RCC 7860 (cell line): Measurements from ENCODE around the gene FIBIN.
"Not testable (repeated sequence)": the region's sequence is repeated elsewhere in the genome, so short reads cannot be mapped to it uniquely, and the experiment has no call there.

Experiments
- DNase-seq: peaks from one replicate; pipeline ENCODE4 v3.0.0-alpha.2; 2015; ENCODE audit warnings: low spot score
- FAIRE-seq: peaks from 2 replicates; lab custom pipeline; 2012; peaks lifted over from hg19 to GRCh38; lab: Jason Lieb, UNC

Gene FIBIN

DNA sequence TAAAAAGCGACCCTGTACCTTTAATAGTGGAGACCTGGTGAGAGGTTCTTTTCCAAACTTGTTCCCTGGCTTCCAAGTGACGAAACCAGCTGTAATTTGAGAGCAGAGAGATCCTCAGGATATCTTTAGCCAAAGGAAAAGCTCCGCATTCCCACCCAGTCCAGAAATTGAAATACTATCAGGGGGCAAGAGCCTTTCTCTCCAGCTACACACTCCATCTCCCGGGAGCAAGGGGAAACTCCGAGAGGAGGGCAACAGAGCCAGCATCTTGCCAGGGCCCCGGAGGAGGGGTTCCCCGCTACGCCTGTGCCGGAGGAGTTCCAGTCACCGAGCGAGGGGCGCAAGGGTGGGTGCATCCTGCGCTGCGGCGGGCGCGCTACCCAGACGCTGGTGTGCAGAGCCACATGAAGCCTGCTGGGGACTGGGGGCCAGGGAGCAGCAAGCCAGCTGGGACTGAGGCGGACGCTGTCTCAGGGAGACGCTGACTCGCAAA, at the start of gene FIBIN:
Gene FIBIN, plus strand, starts transcription at position 148 of the 493 bp plus-strand sequence. CDS start 415 bp downstream, outside the sequence.
- FAIRE-seq: no peak
- DNase-seq: no peak

DNA sequence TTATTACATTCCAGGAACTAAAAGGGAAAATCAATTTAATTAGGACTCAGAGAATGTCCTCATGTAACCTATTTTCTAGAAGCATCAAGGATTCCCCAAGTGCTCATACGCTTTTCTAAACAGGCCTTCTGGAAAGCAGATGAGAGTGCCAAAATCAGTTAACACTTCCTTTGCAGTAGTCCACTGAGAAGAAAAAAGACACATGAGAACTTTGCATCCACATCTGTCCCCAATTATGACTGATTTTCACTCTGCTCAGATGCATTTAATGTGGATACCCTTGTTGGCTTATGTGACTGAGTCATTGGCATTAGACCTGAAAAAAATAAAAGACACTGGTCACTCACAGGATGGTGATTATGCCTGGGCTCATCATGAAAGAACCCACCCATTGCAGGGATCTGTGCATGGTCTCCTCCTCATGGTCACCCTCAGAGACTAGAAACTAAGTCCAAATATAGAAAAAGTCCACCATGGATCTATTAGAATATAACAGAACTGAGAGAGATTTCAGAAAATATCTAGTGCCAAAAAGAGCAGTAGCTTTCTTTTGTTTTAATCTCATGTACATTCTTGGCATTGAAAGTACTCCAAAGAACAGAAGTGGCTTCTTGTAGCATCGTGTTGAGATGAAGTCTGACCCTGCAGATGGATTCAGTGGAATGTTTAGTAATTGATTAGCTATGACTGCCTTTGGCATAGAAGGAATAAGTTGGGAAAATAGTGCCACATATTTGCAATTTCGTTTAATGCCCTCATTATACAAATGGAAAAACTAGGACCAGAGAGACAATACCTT, 48.8 kb upstream of the FIBIN start:
- DNase-seq: no peak
- FAIRE-seq: no peak

DNA sequence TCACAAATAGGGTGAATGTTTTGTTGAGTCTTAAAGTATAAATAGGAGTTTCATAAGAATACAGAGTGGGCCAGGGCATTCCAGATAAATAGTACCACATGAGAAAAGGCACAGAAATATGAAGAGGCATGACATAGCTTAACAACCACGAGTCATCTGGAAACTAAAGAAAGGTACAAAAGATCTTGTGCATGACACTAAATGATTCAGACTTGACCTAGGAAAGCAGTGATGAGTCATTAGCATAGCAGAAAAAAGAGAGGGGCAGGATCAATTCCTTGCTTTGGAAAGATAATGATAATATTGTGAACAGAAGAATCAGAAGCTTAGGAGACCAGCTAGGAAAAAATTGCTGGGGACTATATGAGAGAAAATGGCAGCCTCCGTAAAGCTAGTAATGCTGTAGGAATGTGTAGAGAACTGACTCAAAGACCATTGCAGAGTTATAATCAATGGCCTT, 47.6 kb upstream of the FIBIN start:
- FAIRE-seq: no peak
- DNase-seq: no peak

DNA sequence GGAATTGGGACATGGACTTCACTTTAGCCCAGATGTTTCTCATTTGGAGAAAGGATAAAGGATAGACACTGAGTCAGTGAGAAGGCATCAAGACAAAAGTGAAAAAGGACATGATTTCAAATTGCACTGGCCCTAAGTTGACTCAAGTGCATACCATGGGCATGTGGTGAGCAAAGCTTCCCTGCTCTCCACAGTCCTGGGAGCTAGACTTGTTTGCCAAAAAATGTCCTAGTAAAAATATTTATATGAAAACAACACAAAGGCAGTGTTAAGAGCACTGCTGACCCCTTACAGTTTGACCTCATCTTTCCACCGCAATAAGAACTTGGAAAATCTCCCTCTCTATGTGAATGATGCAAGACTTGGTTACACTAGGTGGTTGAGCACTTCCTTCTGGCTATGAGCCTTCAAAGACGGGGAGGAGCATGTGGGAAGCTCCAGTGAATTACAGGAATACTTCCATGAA, 46.5 kb upstream of the FIBIN start:
- FAIRE-seq (no peak), DNase-seq (no peak)

DNA sequence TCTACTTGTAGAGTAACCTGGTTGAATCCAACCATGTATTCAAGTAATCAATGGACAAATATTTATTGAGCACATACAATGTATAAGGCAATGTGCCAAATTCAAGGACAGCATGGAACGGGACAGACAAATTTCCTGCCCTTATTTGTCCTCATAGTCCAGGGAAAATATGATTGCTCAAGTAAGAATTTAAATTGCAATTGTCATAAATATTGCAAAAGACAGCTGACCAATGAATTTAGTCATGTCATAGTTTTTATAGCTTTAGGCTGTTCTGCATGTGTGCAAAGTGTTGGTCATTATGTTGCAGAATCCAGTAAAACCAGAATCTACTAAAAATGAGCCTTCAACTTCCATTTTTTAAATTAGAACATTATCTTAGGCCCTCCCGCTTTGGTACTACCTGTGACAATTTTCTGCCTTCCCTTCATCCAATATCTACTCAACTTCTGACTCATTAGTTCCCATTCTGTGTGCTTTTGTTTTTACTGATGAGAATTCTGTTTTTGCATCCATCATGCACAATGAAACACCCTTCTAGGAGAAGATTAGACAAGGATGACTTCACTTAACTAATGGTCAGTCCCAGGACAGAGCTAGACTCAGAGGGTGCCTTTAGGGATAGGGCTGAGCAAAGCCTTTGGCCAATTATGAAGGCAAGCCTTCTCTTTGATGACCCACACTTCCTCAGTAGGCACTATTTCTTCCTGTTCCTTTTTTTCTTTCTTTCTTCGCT, 45.8 kb upstream of the FIBIN start:
- FAIRE-seq (no peak), DNase-seq (no peak)

DNA sequence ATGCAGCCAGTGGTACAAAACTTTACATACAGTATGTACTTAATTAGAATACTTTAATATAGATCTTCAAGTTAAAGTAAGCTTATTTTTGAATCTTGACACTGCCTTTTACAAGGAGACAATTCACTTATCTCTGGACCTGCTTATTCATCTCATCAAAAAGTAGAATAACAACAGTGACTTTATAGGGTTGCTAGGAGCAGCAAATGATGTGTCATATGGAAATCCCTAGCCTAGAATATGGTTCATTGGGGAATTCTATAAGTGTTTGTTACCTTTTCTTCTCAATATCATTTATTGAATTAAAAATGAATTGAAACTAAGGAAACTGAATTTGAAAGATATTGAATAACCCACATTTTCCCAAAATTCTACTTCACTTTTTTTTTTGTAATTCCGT, 45.0 kb upstream of the FIBIN start:
- no peak for DNase-seq
- no peak for FAIRE-seq

DNA sequence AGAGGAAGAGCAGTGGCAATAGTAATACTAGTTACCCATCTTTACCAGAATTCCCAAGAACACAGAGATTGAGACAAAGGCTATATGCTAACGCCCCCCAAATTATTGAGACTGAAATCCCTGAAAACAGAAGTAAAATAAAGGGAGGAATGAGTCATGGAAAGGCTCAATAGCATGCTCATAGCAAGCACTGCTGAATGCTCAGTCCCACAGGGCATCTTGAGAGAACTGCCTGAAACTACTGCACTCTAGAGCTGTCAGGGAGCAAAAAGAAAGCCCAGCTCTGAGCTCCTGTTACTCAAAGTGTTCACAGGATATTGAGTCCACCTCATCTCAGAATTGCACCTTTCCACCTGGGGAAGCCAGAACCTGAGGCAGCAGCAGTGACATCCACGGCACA, 44.1 kb upstream of the FIBIN start:
- DNase-seq: no peak
- no peak for FAIRE-seq

DNA sequence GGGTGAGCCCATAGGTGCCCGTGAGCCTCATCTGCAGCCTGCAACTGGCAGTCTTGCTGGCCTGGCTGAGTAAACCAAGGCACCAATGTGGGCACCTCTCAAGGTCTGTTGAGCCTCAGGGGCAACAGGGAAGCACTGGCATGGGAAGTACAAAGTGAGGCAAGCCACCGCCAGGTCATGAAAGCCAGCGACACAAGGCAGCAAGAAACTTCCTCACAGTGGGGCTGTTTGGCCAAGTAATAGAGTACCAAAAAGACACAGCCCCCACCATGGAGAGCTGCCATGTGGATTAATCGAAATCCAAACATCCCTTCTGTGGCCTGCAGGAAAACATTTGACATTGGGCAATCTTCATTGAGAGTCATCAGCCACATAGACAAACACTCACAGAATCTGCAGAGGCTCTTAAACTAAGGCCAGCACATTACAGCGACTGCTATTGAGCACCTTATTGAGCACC, 43.6 kb upstream of the FIBIN start:
- FAIRE-seq (no peak), DNase-seq (no peak)

DNA sequence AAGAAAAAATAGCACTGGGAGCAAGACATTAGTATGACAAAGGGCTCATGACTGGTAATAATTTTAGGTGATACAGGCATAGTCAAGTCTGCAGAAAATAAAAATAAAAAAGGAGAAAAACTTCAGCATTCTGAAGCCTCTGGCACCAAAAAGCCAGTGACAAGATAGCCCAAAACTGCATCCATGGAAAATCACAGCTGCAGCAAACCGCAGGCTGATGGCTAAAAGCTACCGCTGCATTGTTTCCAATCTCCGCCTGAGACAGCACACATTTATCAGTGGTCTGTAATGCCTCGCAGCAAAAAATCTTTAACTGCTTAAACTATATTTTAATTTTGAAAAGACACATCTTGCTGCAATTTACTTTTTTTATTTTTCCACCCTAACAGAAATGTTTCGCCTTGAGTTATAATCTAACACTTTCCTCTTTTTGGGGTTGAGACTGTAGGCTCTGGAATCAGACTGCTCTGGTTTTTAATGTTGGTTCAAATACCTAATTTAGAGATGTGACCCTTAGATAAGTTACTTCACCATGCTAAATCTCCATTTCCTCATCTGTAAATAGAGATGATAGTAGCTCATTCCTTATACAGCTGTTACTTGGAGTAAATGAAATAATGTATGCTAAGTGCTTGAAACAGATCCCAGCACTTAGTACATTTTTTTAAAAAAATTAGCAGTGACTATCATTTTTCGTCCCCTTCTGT, 42.0 kb upstream of the FIBIN start:
- no peak for DNase-seq

DNA sequence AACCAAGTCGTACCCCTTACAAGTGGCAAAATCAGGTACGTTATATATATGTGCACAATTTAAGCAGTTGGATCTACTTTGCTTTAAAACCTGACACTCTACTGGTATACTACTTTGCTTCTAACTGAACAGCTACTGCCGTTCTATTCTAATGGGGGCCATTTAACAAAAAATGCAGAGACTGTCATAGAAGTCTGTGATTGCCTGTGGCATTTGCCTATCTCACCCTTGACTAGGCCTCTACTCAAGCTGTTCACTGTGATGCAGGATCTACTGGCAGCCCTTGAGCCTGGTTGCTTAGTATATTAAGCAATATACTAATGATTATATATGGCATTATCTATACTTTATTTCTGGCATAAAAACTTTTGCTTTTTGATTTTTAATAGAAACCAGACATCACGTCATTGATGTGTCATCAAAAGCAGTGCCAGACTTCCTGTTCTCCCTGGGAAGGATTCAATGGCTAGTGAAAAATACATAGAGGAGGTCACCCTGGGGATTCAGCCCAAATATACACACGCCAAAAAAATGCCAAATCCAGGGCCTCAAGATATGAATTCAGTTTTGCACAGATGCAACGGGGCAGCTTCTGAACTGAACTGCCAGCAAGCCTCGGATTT, 40.0 kb upstream of the FIBIN start:
- FAIRE-seq: no peak
- no peak for DNase-seq

More for the DNA sequence above, 42.0 kb upstream of the FIBIN start:
- FAIRE-seq: no peak

DNA sequence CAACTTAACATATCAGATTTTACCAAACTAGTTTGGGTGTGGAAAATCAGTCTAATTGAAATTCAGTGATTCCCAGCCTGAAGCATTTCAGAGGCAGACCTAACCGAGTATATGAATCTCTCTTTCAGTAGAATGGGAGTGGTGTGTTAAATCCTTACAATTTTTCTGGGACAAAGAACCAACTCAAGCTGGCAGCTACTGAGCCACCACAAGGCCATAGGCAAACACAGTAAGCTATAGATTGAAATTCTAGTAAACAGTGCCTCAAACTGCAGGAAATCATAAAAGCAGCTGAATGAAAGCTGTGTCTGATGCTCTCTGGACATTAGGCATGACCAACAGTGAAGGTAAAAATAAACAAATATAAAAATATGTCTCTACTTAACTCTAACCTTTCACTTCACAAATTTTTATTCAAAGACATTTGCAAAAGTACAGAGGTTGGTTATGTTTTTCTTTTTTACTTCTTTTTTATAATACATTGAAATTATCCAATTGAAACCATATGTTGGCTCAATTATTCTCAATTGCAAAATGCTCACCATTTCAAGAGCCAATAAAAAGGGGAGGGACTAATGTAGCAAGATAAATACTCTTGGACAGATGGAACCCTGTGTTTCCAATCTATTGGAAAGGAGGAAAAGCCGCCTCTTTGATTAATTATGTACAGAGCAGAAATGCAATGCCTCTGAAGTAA, 35.8 kb upstream of the FIBIN start:
- FAIRE-seq (no peak), DNase-seq (no peak)

DNA sequence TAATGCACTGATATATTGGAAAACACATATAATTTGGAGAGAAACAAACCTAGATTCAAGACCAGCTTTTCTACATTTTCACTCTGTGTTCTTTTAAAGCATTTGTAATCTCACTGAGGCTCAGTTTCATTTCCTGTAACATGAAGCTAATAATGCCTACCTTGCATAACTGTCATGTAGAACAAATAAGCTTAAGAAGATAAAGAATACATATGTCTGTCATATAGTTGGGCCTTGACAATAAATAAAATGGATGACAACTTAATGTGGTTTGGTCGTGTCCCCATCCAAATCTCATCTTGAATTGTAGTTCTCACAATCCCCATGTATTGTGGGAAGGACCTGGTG, 35.2 kb upstream of the FIBIN start:
- DNase-seq: no peak
- FAIRE-seq: no peak

DNA sequence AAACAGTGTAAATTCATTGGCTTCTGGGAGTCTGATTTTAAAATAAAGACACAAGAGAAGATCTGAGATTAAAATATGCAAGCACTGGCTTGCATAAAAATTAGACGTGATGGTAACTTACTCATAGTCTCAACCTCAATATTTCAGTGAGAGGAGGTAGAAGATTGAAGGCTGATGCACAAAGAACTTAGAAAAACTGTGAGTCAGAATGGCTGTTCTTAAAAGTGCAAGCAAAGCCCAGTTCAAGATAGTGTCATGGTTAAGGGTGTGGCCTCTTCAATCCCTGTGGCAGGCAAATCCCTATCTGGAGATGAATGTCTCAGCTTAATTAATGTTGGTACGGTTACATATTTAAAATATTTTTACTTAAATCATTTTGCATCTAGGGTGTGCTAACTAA, 33.6 kb upstream of the FIBIN start:
- DNase-seq (no peak), FAIRE-seq (no peak)

DNA sequence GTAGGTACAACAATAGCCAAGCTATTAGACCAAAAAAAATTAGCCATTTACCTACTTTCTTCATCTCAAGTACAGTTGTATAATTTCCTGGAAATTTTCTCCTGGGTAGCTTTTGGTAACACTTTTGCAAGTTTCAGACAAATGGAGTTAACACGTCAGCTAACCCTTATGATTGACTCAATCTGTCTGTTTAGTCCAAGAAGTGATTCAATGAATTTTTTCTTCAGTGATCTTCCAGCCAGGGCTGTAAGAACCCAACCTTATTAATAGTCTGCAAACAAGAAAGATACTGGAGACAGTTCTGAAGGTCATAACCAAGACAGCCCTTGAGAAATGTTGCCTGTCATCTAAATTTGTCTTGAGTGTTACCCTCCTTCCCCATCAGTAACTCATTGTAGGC, 30.1 kb upstream of the FIBIN start:
- DNase-seq (no peak), FAIRE-seq (no peak)

DNA sequence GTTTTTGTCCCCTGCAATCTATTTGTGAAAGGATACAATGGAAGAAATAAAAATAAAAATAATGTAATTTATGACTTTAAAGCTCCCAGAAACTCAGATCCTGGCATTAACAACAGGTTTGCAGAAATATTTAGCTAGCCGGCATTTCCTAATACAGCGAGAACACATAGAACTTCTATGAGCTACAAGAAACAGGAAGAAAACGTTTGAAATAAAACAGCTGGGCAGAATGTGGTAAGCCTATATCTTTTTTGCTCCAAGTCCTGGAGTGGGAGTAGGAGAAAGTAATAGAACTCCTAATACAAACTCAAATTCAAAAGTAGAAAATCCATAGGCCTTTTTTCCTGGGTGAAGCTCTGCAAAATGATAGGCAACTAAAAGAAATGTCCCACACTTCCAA, 29.6 kb upstream of the FIBIN start:
- FAIRE-seq: no peak
- no peak for DNase-seq

DNA sequence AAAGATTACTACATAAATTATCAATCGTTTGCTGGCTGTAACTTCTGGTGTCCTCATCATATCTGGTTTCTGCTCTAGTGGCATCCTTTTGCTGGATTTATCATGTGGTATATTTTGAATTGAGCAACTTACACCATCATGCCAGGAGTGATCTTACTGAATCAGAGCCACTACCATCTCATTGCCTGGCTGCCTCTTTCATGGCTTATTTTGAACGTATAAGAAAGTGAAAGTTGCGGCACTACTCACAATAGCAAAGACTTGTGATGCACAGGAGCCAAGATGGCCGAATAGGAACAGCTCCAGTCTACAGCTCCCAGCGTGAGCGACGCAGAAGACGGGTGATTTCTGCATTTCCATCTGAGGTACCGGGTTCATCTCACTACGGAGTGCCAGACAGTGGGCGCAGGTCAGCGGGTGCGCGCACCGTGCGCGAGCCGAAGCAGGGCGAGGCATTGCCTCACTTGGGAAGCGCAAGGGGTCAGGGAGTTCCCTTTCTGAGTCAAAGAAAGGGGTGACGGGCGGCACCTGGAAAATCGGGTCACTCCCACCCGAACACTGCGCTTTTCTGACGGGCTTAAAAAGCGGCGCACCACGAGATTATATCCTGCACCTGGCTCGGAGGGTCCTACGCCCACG, 28.9 kb upstream of the FIBIN start:
- FAIRE-seq, DNase-seq: not testable (repeated sequence)

DNA sequence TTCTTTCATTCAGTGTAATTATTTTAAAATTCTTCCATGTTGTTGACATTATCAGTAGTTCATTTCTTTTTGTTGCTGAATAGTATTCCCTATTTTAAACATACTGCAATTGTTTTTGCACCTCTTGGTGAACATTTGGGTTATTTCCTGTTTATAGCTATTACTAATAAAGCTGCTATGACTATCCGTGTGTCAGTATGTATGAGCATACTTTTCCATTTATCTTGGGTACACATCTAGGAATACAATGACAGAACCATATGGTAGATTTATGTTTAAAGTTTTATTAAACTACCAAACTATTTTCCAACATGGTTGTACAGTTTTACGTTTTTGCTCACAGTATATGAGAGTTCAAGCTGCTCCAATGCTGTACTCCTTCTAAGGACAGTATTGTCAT, 22.0 kb upstream of the FIBIN start:
- FAIRE-seq (no peak), DNase-seq (no peak)

DNA sequence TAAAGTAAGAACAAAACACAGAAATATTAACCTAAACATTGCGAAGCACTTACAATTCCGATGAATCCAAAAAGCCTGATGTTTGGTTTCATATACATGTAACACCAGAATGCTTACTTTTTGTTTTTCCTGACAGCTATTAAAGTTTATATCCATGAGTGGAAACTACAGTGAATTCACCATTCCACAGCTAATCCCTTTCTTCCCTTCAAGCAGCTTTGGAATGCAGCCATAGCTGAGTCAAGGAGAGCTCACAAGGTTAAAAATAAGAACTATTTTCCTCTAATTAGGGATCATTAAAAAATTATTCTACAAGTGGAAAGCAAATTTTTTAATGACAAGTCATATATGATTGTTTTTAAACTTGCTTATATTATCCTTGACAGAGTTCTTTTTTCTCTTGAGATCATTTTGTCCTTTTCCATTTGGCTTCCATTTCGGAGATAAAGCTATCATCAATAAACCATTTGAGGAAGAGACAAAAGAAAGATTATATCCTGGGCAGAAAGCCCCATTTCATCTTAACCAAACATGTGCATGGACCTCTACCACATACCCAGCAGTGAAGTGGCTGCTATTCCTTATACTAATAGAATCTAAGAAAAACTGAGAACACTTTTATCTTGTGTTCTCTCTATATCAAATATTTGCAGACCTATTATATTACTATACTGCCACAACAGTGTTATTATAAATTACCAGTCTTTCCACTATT, 19.7 kb upstream of the FIBIN start:
- DNase-seq (no peak), FAIRE-seq (no peak)

DNA sequence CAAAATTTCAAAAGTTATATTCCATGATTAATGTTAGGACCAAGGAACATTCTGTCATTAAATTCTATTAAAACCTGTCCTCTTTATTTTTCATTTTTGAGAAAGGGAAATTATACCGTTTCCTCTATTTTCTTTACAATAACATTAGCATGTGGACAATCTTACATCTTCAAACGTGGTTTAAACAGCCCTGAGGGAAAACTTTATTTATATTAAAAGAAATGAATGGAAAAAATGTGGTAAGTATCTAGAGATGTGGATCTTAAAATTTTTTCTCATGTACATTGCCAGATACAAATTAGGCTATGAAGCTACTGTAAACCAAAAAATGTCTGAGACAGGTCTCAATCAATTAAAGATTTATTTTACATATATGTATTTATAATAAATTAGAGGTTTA, 18.9 kb upstream of the FIBIN start:
- FAIRE-seq: no peak

More for the DNA sequence above, 18.9 kb upstream of the FIBIN start:
- no peak for DNase-seq
